AML-193 (cell line): ENCODE results near the gene CTRL.

Experiments
- DNase-seq, 2 experiments: peaks; one replicate each; lab custom pipeline; 2025; lab: John Stamatoyannopoulos, UW

CTRL gene

GRCh38 chr16:67892375-67892774, 39.3 kb downstream of the CTRL start:
- no peak for DNase-seq

- DNase-seq = no peak
Observed at GRCh38 chr16:67888331-67888730, 43.3 kb downstream of the CTRL start.

- DNase-seq = no peak
Observed at GRCh38 chr16:67886387-67886786, 45.3 kb downstream of the CTRL start.

GRCh38 chr16:67885976-67886375, 45.7 kb downstream of the CTRL start:
- no peak for DNase-seq

GRCh38 chr16:67885545-67885944, 46.1 kb downstream of the CTRL start:
- no peak for DNase-seq

GRCh38 chr16:67884684-67885083, 47.0 kb downstream of the CTRL start, which contains the start of gene NRN1L:
TSS of gene NRN1L (plus strand) at chr16:67884885. CDS start at chr16:67884904, 19 bp downstream.
- no peak for DNase-seq

- peak in 1 of 2 experiments; percentile 23 for DNase-seq
Observed at GRCh38 chr16:67883872-67884261, 47.8 kb downstream of the CTRL start.

- DNase-seq = peak in 1 of 2 experiments; percentile 41
Observed at GRCh38 chr16:67883146-67883871, 48.4 kb downstream of the CTRL start.

- DNase-seq = no peak
Observed at GRCh38 chr16:67882374-67883145, 49.1 kb downstream of the CTRL start.

- no peak for DNase-seq
Observed at GRCh38 chr16:67881621-67882161, 50.0 kb downstream of the CTRL start.

- DNase-seq = no peak
Observed at GRCh38 chr16:67880584-67880983, 51.1 kb downstream of the CTRL start.

GRCh38 chr16:67879936-67880335, 51.7 kb downstream of the CTRL start:
- DNase-seq = no peak
